IPS-NIHi7 (cell line): ENCODE measurements around the gene ALDOA.
"Not testable (repeated sequence)": the region's sequence is repeated elsewhere in the genome, so short reads cannot be mapped to it uniquely, and the experiment has no call there.

Source experiments
- DNase-seq: peaks from one replicate; pipeline ENCODE4 v3.0.0; 2012; ENCODE audit warnings: mixed read lengths; ENCODE audit errors: extremely low spot score

The ALDOA gene

GRCh38 chr16:30114833-30115232, 49.3 kb downstream of the ALDOA start:
- DNase-seq: not testable (repeated sequence)

DNA sequence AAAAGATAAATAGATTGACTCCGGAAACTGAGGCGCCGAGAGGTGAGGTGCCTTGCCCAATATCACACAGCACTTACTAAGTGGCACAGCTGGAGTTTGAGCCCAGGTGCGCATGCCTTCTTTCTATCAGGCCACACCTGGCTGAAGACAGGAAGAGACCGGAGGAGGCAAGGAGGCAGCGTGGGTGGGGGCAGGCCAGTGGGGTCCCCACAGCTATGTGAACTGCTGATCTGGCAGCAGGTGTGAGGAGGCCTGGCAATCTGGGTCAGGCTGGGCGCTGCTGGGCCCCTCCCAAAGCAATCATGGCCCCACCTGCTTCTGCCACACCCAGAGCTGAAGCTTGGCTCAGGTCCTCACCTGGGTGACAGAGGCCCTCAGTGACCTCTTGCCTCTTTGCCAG, 49.7 kb downstream of the ALDOA start:
- DNase-seq: no peak

GRCh38 chr16:30116291-30117207, 51.0 kb downstream of the ALDOA start:
- no peak for DNase-seq

GRCh38 chr16:30117768-30118167, 52.2 kb downstream of the ALDOA start:
- no peak for DNase-seq

GRCh38 chr16:30119428-30119827, 53.9 kb downstream of the ALDOA start:
- DNase-seq: no peak
